DOHH2 (cell line): ENCODE measurements around the gene NFATC3.

Source experiments
- EZH2phosphoT487 ChIP-seq: fragments of 200-600 bp; sonication (generic); IDR thresholded peaks from 2 replicates; pipeline ENCODE4 v1.6.1; 2017; ENCODE audit warnings: borderline replicate concordance, mild to moderate bottlenecking, antibody characterized with exemption, low read length, moderate library complexity, mixed read lengths
- TF ChIP-seq, protein P1 (sequence below): fragments of 200-600 bp; sonication (generic); IDR thresholded peaks from one replicate; pipeline ENCODE4 v1.5.1; 2014; ENCODE audit warnings: antibody characterized with exemption, mild to moderate bottlenecking, low read depth, low read length; ENCODE audit not compliant: poor library complexity, severe bottlenecking

- TF ChIP-seq, protein P1, sequence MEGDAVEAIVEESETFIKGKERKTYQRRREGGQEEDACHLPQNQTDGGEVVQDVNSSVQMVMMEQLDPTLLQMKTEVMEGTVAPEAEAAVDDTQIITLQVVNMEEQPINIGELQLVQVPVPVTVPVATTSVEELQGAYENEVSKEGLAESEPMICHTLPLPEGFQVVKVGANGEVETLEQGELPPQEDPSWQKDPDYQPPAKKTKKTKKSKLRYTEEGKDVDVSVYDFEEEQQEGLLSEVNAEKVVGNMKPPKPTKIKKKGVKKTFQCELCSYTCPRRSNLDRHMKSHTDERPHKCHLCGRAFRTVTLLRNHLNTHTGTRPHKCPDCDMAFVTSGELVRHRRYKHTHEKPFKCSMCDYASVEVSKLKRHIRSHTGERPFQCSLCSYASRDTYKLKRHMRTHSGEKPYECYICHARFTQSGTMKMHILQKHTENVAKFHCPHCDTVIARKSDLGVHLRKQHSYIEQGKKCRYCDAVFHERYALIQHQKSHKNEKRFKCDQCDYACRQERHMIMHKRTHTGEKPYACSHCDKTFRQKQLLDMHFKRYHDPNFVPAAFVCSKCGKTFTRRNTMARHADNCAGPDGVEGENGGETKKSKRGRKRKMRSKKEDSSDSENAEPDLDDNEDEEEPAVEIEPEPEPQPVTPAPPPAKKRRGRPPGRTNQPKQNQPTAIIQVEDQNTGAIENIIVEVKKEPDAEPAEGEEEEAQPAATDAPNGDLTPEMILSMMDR, result no peak
- TF ChIP-seq EZH2phosphoT487, result no peak
Measured at GRCh38 chr16:68226116-68226515, 140.9 kb downstream of the NFATC3 start.
